Gastrocnemius medialis (tissue), 4 donors: Measurements from ENCODE around the gene ZNF652. TPM values are rescaled to one million over a fixed set of nuclear protein-coding genes. Genes with fewer than 3 reads are reported as not detected.
A peak's percentile ranks its signal among the peaks of the same experiment; 100 is the strongest.
"Not testable (repeated sequence)": the region's sequence is repeated elsewhere in the genome, so short reads cannot be mapped to it uniquely, and the experiment has no call there.

Source experiments
- ATAC-seq, 2 donors: fragments of 150-250 bp; one replicate each; pipeline ENCODE4 v1.9.1; 2016
- DNase-seq, 2 donors: peaks; one replicate each; pipeline ENCODE4 v3.0.0-alpha.2; 2019
- H3K27ac ChIP-seq, 4 donors: fragments of 200-600 bp; sonication (generic); 1 replicate in 1 of 4; 2 replicates in 3 of 4; pipeline ENCODE4 v1.5.1; 2016 to 2018; ENCODE audit warnings: mild to moderate bottlenecking in 2 of 4, moderate library complexity in 1 of 4
- H3K27me3 ChIP-seq, 3 donors: fragments of 200-600 bp; sonication (generic) in 2 of 3; 1 replicate in 1 of 3; 2 replicates in 2 of 3; pipeline versions ENCODE4 v1.5.1 to v1.6.0; 2016 to 2019; ENCODE audit warnings: mild to moderate bottlenecking in 1 of 3, moderate library complexity in 1 of 3
- H3K36me3 ChIP-seq, 2 donors: fragments of 200-600 bp; sonication (generic) in 1 of 2; one replicate each; pipeline ENCODE4 v1.5.1; 2017 to 2018
- H3K4me1 ChIP-seq, 2 donors: fragments of 200-600 bp; sonication (generic) in 1 of 2; one replicate each; pipeline ENCODE4 v1.5.1; 2016 to 2017; ENCODE audit warnings: mild to moderate bottlenecking in 2 of 2
- H3K4me3 ChIP-seq, 4 donors: fragments of 200-600 bp; sonication (generic) in 3 of 4; 1 replicate in 1 of 4; 2 replicates in 3 of 4; pipeline ENCODE4 v1.5.1; 2016 to 2019; ENCODE audit warnings: mild to moderate bottlenecking in 2 of 4
- H3K9me3 ChIP-seq, 3 donors: fragments of 200-600 bp; sonication (generic) in 2 of 3; 1 replicate in 1 of 3; 2 replicates in 2 of 3; pipeline ENCODE4 v1.5.1; 2016 to 2019
- CTCF ChIP-seq, 5 experiments: fragments of 450-650 bp in 3 of 5; fragments of 200-600 bp in 2 of 5; sonication (generic) in 2 of 5; IDR thresholded peaks in 4 of 5; conservative IDR thresholded peaks in 1 of 5; 1 replicate in 4 of 5; 2 replicates in 1 of 5; pipeline ENCODE4 v1.5.1; 2016 to 2019; ENCODE audit warnings: antibody characterized with exemption in 5 of 5, mild to moderate bottlenecking in 3 of 5, moderate library complexity in 3 of 5
- POLR2A ChIP-seq, 2 donors: fragments of 450-650 bp; IDR thresholded peaks; one replicate each; pipeline ENCODE4 v1.6.1; 2017; ENCODE audit warnings: antibody characterized with exemption in 2 of 2, mild to moderate bottlenecking in 2 of 2, moderate library complexity in 2 of 2
- in situ Hi-C, 4 donors: fragments of 200-750 bp; cut with MboI; loops; one replicate each; pipeline versions ENCODE4 v1.15.0 to v1.8.0; 2017; ENCODE audit warnings: low sequenced_read_pairs in 4 of 4
- intact Hi-C: fragments of 100-400 bp; cut with DNase I; formaldehyde crosslinking; loops from one replicate; pipeline ENCODE4 v1.15.1; 2023; ENCODE audit warnings: low total_unique reads
- total RNA-seq, 4 donors: library from RNA; depleted of rRNA; stranded (reverse); fragments of >200 nt; gene quantifications; one replicate each; pipeline versions ENCODE4 v1.1.0 to v1.2.3, GENCODE V29; 2016

ZNF652 gene
- total RNA-seq, 4 donors from 2014 or later = 32.8 to 49.6 (median 41.1) TPM

- in situ Hi-C loops = no loop called here
- H3K27me3 ChIP-seq = no peaks in the 10 kb centered on the region
- intact Hi-C loops = no loop called here
- no peak for DNase-seq
- no peak overlapping the region for H3K27ac ChIP-seq
- no peak overlapping the region for H3K4me3 ChIP-seq
- no peaks in the 10 kb centered on the region for H3K9me3 ChIP-seq
- TF ChIP-seq POLR2A (IDR thresholded peaks at IDR 0.05) (no peak), CTCF (IDR thresholded peaks at IDR 0.05 in 4 of 5, conservative IDR thresholded peaks at IDR 0.05 in 1 of 5) (no peak)
- H3K4me1 ChIP-seq = no peaks in the 10 kb centered on the region
- H3K36me3 ChIP-seq = no peaks in the 10 kb centered on the region
- no peak for ATAC-seq
These were observed 92.7 kb downstream of the ZNF652 start for GRCh38 chr17:49269356-49269755.

DNA sequence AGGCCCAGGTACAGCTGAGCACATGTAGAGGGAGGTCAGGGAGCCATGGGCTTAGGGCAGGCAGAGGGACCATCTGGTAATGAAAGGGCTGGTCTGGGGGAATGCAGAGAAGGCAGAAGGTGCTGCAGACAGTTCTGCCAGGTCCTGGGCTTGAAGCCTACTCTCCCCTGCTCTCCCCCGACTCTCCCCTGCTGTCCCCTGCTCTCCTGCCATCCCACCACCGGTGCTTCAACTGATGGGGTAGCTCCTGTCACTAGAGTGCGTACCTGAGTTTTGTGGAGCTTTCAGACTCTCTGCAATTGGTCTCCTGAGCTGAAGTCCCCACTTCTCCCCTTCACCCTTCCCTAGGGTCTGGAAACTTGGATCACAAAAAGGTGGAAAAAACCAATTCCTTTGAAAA lies 94.1 kb downstream of the ZNF652 start:
- no peaks in the 10 kb centered on the region for H3K4me1 ChIP-seq
- H3K27me3 ChIP-seq = no peaks in the 10 kb centered on the region
- H3K36me3 ChIP-seq = no peaks in the 10 kb centered on the region
- no peak for ATAC-seq
- intact Hi-C loops = no loop called here
- H3K4me3 ChIP-seq = no peak overlapping the region
- no peak for DNase-seq
- H3K9me3 ChIP-seq = no peaks in the 10 kb centered on the region
- in situ Hi-C loops = no loop called here
- no peak for TF ChIP-seq POLR2A (IDR thresholded peaks at IDR 0.05)
- no peak for TF ChIP-seq CTCF (IDR thresholded peaks at IDR 0.05 in 4 of 5, conservative IDR thresholded peaks at IDR 0.05 in 1 of 5)
- H3K27ac ChIP-seq = no peak overlapping the region

DNA sequence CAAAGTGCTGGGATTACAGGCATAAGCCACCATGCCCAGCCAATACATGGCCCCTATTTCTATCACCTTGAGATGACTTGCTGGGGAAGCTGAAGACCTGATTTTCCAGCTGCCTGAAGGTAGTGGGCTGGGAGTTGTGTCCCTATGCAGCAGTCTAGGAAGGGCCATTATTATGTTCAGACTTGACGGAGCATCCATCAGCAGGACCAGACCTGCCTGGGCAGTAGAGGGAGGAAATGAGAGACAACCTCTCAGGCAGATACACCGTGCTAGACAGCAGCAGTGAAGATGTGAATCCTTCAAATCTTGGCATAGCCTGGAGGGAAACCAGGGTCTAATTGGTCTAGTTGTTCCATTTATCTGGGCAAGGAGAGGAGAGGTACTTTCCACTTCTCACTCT lies 95.8 kb downstream of the ZNF652 start:
- DNase-seq (no peak), ATAC-seq (no peak)
- in situ Hi-C loops = no loop called here
- TF ChIP-seq CTCF (IDR thresholded peaks at IDR 0.05 in 4 of 5, conservative IDR thresholded peaks at IDR 0.05 in 1 of 5) (no peak), POLR2A (IDR thresholded peaks at IDR 0.05) (no peak)
- H3K27ac ChIP-seq = no peak overlapping the region
- H3K36me3 ChIP-seq = no peaks in the 10 kb centered on the region
- intact Hi-C loops = no loop called here
- no peak overlapping the region for H3K4me3 ChIP-seq
- no peaks in the 10 kb centered on the region for H3K9me3 ChIP-seq
- no peaks in the 10 kb centered on the region for H3K27me3 ChIP-seq
- no peaks in the 10 kb centered on the region for H3K4me1 ChIP-seq

DNA sequence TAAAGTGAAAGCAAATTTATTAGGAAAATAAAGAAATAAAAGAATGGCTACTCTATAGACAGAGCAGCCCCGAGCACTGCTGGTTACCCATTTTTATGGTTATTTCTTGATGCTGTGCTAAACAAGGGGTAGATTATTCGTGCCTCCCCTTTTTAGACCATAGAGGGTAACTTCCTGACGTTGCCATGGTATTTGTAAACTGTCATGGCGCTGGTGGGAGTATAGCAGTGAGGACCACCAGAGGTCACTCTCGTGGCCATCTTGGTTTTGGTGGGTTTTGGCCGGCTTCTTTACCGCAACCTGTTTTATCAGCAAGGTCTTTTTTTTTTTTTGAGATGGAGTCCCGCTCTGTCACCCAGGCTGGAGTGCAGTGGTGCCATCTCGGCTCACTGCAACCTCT lies 100.5 kb downstream of the ZNF652 start:
- H3K4me3 ChIP-seq, H3K36me3 ChIP-seq, DNase-seq, in situ Hi-C loops, H3K9me3 ChIP-seq, intact Hi-C loops, H3K4me1 ChIP-seq, ATAC-seq, H3K27ac ChIP-seq, H3K27me3 ChIP-seq: not testable (repeated sequence)

DNA sequence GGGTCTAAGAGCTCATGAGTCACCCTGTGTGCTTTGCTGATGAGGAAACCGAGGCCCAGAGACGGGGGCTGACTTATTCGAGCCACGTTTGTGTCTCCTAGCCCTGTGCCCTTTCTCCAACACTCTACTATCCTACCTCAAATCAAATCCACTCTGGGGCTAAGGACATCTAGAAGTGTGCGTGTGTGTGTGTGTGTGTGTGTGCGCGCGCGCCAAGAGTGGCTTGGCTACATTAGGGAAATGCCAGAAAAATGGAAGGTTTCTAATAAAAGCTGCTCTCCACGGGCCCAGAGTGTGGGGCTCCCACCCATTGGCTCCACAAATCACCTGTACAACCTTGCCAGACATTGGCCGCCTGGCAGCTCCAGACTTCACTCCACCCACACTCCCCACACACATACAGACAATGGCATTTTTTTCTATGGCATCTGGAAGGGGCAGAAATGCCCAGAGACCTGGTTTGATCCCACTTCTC lies 101.2 kb downstream of the ZNF652 start:
- in situ Hi-C loops (no loop called here), intact Hi-C loops (no loop called here)
- Histone ChIP-seq H3K36me3 (no peaks in the 10 kb centered on the region), H3K4me1 (peaks cover 0 to 7% of the 10 kb centered on the region in 2 donors), H3K27ac (peak overlapping the region in 3 of 4 donors; percentile 65 to 69 (median 66)), H3K9me3 (no peaks in the 10 kb centered on the region), H3K27me3 (no peaks in the 10 kb centered on the region), H3K4me3 (peak overlapping the region; percentile 40 to 64 (median 58))
- ATAC-seq (no peak), DNase-seq (no peak)
- no peak for TF ChIP-seq CTCF (IDR thresholded peaks at IDR 0.05 in 4 of 5, conservative IDR thresholded peaks at IDR 0.05 in 1 of 5)
- TF ChIP-seq POLR2A (IDR thresholded peaks at IDR 0.05) = no peak
